ENCODE measurements around the gene CHRNA4.
"Not testable (repeated sequence)": the region's sequence is repeated elsewhere in the genome, so short reads cannot be mapped to it uniquely, and the experiment has no call there.

The CHRNA4 gene

DNA sequence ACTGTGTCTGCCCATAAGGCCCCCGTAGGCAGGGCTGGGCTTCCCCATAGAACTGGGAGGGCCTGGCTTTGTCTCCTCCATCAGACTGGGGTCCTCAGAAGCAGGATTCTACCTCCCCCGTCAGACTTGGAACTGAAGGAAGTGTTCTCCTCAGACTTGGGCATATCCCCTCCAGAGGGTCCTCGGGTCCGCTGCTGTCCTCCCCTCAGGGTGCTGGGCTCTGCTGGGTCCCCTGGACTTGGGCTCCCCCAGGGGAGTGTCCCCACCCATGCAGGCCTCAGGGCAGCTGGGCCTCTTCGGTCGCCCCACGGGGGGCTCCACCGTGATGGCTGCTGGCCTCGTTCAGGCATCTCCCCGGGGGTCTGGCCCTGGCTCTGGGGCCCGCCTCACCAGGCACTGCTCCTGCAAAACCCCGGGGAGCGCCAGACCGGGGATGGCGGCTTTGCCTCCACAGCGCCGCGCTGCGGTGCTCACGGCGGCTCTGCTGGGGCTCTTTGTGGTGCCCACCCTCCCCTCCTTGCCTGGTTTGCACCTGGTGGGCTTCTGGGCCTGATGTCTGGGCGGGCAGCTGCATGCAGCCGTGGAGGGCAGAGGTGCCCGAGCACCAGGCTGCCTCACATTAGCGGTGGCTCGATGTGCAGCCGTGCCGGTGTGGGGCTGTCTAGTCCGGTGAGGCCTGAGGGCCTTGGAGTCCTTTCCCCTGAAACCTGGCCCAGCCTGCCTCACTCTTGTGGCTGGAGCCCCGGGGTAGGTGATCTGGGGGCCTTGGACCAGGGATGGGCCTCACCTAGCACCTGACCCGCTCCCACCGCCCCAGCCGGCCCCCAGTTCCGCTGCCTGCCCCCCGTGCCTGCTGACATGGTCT lies 54.2 kb downstream of the CHRNA4 start:
- no peak for DNase-seq

GRCh38 chr20:63305933-63306672 lies 55.0 kb downstream of the CHRNA4 start:
- not testable (repeated sequence) for DNase-seq

GRCh38 chr20:63305393-63305792 lies 55.8 kb downstream of the CHRNA4 start:
- no peak for DNase-seq

GRCh38 chr20:63303095-63303666 lies 58.0 kb downstream of the CHRNA4 start:
- DNase-seq = no peak

- DNase-seq = no peak
Observed at GRCh38 chr20:63301671-63302070, 59.5 kb downstream of the CHRNA4 start.

GRCh38 chr20:63298731-63299312 lies 62.3 kb downstream of the CHRNA4 start:
- no peak for DNase-seq

DNA sequence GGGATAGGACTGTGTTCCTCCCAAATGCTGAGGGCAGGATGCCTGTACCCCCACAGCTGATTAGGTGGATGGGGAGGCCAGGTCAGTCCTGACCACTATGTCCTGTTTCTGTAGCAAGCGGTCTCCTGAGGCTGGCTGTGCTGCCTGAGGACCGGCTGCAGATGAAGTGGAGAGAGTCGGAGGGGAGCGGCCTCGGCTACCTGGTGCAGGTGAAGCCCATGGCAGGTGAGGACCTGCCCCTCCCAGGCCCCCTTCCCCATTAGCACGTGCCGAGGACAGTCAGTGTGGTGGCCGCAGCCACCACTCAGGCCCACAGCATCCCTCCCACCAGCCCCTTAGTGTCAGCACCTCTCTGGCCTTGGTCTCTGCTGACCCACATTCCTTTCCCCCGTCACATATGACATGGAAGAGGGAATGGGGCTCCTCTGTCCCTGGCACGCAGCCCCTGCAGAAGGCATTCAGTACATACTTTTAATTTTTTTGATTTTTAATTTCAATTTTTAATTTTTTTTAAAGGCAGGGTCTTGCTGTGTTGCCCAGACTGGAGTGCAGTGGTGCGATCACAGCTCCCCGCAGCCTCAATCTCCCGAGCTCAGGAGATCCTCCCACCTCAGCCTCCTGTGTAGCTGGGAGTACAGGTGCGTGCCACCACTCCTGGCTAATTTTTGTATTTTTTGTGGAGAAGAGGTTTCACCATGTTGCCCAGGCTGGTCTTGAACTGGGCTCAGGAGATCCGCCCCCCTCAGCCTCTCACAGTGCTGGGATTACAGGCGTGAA lies 63.2 kb downstream of the CHRNA4 start:
- no peak for DNase-seq

GRCh38 chr20:63297371-63297781 lies 63.8 kb downstream of the CHRNA4 start:
- no peak for DNase-seq

DNA sequence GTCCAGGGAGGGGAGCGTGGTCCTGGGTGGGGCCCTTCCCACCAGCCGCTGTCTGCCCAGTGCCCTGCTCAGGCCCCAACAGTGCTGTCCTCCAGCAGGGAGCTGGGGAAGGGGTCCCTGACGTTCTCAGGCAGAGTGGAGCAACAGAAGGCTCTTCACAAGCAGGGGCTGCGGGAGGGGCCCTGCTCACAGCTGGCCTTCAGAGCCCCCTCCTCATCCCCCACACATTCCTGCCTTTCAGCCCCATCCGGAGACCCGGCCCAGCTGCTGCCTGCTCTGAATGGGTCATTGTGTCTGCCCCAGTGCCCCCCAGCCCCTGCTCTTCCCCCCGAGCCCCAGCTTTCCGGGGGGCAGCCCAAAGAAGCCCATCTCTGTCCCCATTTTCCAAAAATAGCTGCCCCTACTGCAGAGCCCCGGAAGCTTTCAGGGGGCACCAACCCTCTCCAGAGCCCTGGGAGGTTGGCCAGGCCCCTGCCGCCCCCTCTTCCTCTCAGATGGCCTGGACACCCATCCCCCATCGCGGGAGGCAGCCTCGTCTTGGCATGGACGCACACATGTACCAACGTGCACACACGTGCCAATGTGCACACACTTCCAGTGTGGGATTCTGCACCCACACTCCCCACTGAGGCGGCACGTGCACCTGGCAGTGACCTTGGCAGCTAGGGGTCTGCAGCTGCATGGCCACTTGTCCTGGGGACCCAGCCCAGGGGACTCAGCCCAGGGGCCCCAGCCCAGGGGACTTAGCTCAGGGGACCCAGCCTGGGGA lies 64.4 kb downstream of the CHRNA4 start:
- DNase-seq = no peak

DNA sequence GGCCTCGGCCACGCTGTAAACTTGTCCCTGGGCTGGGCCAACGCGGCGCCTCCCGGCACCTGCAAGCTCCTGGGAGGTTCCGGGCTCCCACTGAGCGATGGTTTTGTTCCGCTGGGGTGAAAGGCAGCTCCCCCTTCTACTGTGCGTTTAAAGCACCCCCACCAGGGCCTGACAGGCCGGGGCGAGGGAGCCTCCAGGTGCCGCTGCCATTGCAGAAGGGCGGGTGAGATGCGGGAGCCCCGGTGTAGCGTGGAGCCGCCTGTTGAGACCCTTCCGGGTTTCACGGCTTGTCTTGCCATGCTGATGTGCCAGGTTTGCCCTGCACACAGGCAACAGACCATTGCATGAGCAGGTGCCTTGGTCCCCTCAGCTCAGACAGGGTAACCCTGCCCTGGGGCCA lies 65.3 kb downstream of the CHRNA4 start:
- no peak for DNase-seq

DNA sequence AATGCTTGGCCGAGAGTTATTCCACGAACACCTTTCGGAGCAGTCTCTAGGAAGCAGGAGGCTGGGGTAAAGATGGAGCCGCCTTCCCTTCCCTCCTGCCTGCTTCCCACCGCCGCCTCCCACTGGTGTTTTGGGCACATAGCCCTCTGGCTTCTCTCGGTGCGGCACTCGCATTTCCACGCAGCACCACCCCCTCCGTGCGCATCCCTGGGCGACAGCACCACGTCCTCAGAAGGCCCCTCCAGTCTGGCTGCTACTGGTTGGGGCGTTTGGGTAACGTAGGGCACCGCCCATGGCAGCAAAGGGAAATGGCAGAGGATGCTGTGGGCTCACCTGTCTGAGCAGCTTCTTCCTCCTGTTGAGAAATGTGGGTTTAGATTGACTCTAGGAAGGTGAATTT lies 65.7 kb downstream of the CHRNA4 start:
- DNase-seq = no peak

GRCh38 chr20:63295018-63295417 lies 66.1 kb downstream of the CHRNA4 start:
- no peak for DNase-seq

GRCh38 chr20:63294536-63294900 lies 66.6 kb downstream of the CHRNA4 start:
- no peak for DNase-seq

GRCh38 chr20:63293871-63294535 lies 67.1 kb downstream of the CHRNA4 start:
- DNase-seq = no peak

GRCh38 chr20:63293456-63293855 lies 67.7 kb downstream of the CHRNA4 start:
- no peak for DNase-seq
